Suprapubic skin (tissue), 4 donors: ENCODE data around the gene NPHP1. TPM values are rescaled to one million over a fixed set of nuclear protein-coding genes. Genes with fewer than 3 reads are reported as not detected.

Experiments
- DNase-seq, 2 donors: peaks; one replicate each; pipeline ENCODE4 v3.0.0-alpha.2; 2019; ENCODE audit warnings: low spot score in 2 of 2
- H3K27ac ChIP-seq: fragments of 200-600 bp; sonication (generic); one replicate; pipeline ENCODE4 v1.5.1; 2019
- H3K27me3 ChIP-seq: fragments of 200-600 bp; sonication (generic); one replicate; pipeline ENCODE4 v1.5.1; 2019
- H3K36me3 ChIP-seq: fragments of 200-600 bp; sonication (generic); one replicate; pipeline ENCODE4 v1.5.1; 2019
- H3K4me1 ChIP-seq: fragments of 200-600 bp; sonication (generic); one replicate; pipeline ENCODE4 v1.5.1; 2019
- H3K4me3 ChIP-seq: fragments of 200-600 bp; sonication (generic); one replicate; pipeline ENCODE4 v1.5.1; 2019; ENCODE audit warnings: mild to moderate bottlenecking
- H3K9me3 ChIP-seq: fragments of 200-600 bp; sonication (generic); one replicate; pipeline ENCODE4 v1.5.1; 2019
- EP300 ChIP-seq: sonication (generic); formaldehyde crosslinking; IDR thresholded peaks from one replicate; pipeline ENCODE4 v1.6.1; 2017; ENCODE audit warnings: antibody characterized with exemption
- POLR2A ChIP-seq, 2 donors: fragments of 450-650 bp; IDR thresholded peaks; one replicate each; pipeline ENCODE4 v1.6.1; 2017; ENCODE audit warnings: antibody characterized with exemption in 2 of 2, mild to moderate bottlenecking in 2 of 2, moderate library complexity in 2 of 2
- POLR2AphosphoS5 ChIP-seq, 3 donors: sonication (generic); formaldehyde crosslinking; IDR thresholded peaks; one replicate each; pipeline ENCODE4 v1.6.1; 2017; ENCODE audit warnings: antibody characterized with exemption in 3 of 3
- WGBS: methylation state at CpG from one replicate; pipeline ENCODE4 v1.1.5; 2018; 5-methylcytosine and 5-hydroxymethylcytosine counted together
- total RNA-seq, 4 donors: library from RNA; depleted of rRNA; stranded (reverse); fragments of >200 nt; gene quantifications; one replicate each; pipeline ENCODE4 v1.1.0, GENCODE V29; 2016
- TF ChIP-seq, protein P1 (sequence below), 2 donors: fragments of 200-600 bp in 1 of 2; fragments of 450-650 bp in 1 of 2; sonication (generic) in 1 of 2; IDR thresholded peaks; one replicate each; pipeline ENCODE4 v1.5.1; 2016 to 2019; ENCODE audit warnings: antibody characterized with exemption in 2 of 2, mild to moderate bottlenecking in 1 of 2, moderate library complexity in 1 of 2

Gene NPHP1
- total RNA-seq, 4 donors from 2014 or later: 1.9 to 6.5 (median 3.2) TPM

DNA sequence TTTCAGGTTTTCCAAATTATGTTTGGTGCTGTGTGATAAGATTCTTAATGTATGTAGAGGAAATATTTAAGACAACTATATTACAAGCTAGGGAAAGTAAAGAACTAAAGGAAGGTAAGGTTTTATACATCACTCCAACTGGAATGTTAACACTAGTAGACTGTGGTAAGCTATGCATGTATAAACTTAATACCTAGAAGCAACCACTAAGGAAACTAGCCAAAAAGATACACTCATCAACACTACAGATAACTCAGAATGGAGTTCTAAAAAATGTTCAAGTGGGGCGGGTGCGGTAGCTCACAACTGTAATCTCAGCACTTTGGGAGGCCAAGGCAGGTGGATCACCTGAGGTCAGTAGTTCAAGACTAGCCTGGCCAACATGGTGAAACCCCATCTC is 51.4 kb downstream of the NPHP1 start:
- Histone ChIP-seq H3K36me3 (no peaks in the 10 kb centered on the region), H3K4me3 (no peak overlapping the region), H3K9me3 (peaks cover 3% of the 10 kb centered on the region), H3K27ac (no peak overlapping the region), H3K27me3 (no peaks in the 10 kb centered on the region), H3K4me1 (peaks cover 13% of the 10 kb centered on the region)
- no peak for DNase-seq
- 68% methylated on average over 2 of the region's 2 CpGs for WGBS
- TF ChIP-seq EP300 (no peak), POLR2A (IDR thresholded peaks at IDR 0.05) (no peak), POLR2AphosphoS5 (IDR thresholded peaks at IDR 0.05) (no peak)
- TF ChIP-seq, protein P1, sequence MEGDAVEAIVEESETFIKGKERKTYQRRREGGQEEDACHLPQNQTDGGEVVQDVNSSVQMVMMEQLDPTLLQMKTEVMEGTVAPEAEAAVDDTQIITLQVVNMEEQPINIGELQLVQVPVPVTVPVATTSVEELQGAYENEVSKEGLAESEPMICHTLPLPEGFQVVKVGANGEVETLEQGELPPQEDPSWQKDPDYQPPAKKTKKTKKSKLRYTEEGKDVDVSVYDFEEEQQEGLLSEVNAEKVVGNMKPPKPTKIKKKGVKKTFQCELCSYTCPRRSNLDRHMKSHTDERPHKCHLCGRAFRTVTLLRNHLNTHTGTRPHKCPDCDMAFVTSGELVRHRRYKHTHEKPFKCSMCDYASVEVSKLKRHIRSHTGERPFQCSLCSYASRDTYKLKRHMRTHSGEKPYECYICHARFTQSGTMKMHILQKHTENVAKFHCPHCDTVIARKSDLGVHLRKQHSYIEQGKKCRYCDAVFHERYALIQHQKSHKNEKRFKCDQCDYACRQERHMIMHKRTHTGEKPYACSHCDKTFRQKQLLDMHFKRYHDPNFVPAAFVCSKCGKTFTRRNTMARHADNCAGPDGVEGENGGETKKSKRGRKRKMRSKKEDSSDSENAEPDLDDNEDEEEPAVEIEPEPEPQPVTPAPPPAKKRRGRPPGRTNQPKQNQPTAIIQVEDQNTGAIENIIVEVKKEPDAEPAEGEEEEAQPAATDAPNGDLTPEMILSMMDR (IDR thresholded peaks at IDR 0.05): no peak

DNA sequence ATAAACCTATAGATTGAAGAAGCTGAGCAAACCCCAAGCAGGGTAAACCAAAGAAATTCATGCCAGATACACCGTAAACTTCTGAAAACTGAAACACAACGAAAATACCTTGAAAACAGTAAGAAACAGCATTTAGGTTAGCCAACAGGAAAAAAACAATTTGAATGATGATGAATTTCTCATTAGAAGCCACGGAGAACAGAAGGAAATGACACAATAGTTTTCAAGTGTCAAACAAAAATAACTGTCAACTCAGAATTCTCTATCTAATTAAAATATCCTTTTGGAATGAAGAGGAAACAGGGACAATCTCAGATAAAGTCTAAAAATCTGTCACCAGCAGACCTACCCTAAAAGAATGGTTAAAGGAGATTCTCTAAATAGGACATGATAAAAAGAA is 51.9 kb downstream of the NPHP1 start:
- Histone ChIP-seq H3K4me3 (no peak overlapping the region), H3K27me3 (no peaks in the 10 kb centered on the region), H3K4me1 (peaks cover 13% of the 10 kb centered on the region), H3K36me3 (no peaks in the 10 kb centered on the region), H3K9me3 (peaks cover 3% of the 10 kb centered on the region), H3K27ac (no peak overlapping the region)
- DNase-seq: no peak
- TF ChIP-seq POLR2A (IDR thresholded peaks at IDR 0.05) (no peak), POLR2AphosphoS5 (IDR thresholded peaks at IDR 0.05) (no peak), EP300 (no peak)
- TF ChIP-seq, protein P1 (IDR thresholded peaks at IDR 0.05): no peak
- WGBS: 66% methylated on average over 3 of the region's 3 CpGs

DNA sequence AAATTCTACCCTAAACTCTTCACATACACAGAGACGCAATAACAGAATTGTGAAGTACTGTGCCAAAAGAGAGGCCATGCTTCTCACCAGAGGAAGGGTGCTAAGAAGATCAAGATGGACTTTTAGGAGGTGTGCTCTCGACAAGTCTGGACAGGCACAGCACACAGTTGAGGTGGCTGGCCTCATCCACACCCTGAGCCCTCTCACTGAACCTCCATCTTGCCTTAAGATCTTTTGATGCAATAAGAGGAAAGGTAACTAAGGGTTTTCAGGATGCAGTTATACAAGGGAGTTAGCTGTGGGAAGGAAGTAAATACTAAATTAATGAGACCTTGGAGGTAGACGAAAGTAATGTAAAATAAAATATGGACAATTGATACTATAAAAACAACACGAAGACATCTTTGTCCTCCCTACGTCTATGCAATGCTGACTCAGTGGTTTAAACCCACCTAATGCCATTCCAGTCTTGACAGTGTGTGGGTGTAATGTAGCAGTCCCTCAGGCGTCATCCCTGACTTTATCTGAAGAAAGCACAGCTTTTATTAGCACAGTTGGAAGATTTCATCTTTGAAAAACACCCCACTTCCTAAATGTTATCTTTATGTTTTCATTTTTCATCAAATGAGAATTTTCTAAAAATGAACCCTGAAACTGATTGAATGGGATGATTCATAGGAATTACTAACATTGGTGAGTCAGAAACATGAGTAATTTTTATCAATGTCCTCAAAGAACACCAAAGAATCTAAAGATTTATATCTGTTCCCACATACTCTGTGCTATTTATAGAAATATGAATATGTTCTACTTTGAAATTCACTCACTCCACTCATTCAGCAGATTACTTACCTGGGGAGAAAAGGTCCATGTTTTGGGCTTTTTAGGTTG is 55.2 kb downstream of the NPHP1 start:
- no peak overlapping the region for H3K4me3 ChIP-seq
- H3K27ac ChIP-seq: no peak overlapping the region
- TF ChIP-seq POLR2AphosphoS5 (IDR thresholded peaks at IDR 0.05): no peak
- no peak for TF ChIP-seq EP300
- TF ChIP-seq, protein P1 (IDR thresholded peaks at IDR 0.05): no peak
- no peak for TF ChIP-seq POLR2A (IDR thresholded peaks at IDR 0.05)
- 59% methylated on average over 6 of the region's 6 CpGs for WGBS
- no peak for DNase-seq
- no peaks in the 10 kb centered on the region for H3K36me3 ChIP-seq
- no peaks in the 10 kb centered on the region for H3K27me3 ChIP-seq
- peaks cover 3% of the 10 kb centered on the region for H3K9me3 ChIP-seq
- H3K4me1 ChIP-seq: peaks cover 9% of the 10 kb centered on the region

DNA sequence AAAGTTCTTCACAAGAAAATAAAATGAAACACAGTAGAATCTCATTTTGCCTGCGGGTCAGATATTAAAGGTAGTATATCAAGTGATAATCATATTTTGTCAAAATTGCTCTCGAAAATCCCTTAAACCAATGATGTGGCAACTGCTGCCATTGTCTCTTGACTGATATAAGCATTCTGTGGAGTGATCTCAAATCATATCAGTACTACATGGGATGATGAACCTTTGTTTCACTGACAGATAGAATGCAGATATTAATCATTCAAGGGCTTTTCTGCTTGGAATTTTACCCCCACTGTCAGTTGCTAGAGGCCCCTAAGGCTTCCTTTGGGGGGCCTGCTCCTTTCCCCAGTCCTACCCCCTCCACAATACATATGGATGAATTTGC is 57.9 kb downstream of the NPHP1 start:
- Histone ChIP-seq H3K36me3 (no peaks in the 10 kb centered on the region), H3K4me1 (peaks cover 9% of the 10 kb centered on the region), H3K4me3 (no peak overlapping the region), H3K9me3 (no peaks in the 10 kb centered on the region), H3K27me3 (no peaks in the 10 kb centered on the region), H3K27ac (no peak overlapping the region)
- 92% methylated on average over 2 of the region's 2 CpGs for WGBS
- TF ChIP-seq POLR2A (IDR thresholded peaks at IDR 0.05): no peak
- TF ChIP-seq POLR2AphosphoS5 (IDR thresholded peaks at IDR 0.05): no peak
- no peak for TF ChIP-seq EP300
- TF ChIP-seq, protein P1 (IDR thresholded peaks at IDR 0.05): no peak
- no peak for DNase-seq

DNA sequence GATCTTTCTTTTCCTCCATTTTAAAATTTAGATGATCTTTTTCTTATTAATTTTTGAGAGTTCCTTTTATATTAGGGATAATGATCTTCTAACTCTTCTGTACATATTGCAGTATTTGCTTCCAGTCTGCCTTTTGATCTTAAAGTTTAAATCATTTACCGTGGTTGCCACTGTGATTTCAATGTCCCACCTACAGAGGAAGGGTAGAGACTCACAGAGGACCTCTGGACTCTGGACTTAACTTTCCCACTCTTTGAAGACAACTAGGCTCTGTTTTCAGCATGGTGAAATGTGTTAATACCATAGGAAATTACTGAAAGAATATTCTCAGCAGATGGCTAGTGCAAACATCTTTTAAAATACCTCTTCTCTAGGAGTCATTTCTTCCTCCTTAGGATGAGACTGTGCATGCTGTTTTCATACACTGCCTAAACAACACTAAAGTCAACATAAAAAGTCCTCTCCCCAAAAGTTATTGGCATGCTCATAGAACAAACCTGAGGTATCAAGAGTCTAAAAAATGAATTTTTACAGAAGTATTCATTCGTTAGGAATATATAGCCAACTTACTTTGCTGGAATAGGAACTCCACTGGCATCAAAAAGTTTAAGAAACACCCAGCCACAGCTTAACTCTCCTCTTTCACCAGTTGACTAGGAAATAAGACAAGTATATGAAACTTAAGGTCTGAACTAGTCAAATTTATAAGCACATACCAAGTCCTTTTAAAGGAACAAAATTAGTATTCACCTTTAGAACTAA is 58.4 kb downstream of the NPHP1 start:
- no peak overlapping the region for H3K4me3 ChIP-seq
- TF ChIP-seq, protein P1 (IDR thresholded peaks at IDR 0.05): no peak
- TF ChIP-seq POLR2AphosphoS5 (IDR thresholded peaks at IDR 0.05) (no peak), EP300 (no peak), POLR2A (IDR thresholded peaks at IDR 0.05) (no peak)
- H3K4me1 ChIP-seq: peaks cover 9% of the 10 kb centered on the region
- no peak overlapping the region for H3K27ac ChIP-seq
- H3K36me3 ChIP-seq: no peaks in the 10 kb centered on the region
- H3K9me3 ChIP-seq: no peaks in the 10 kb centered on the region
- no peak for DNase-seq
- 75% methylated on average over 2 of the region's 2 CpGs for WGBS
- no peaks in the 10 kb centered on the region for H3K27me3 ChIP-seq
